HL-60 (cell line): ENCODE measurements around the gene GPC4.

Experiments used
- POLR2AphosphoS5 ChIP-seq: IDR thresholded peaks from 2 replicates; pipeline ENCODE4 v1.6.1; 2012; ENCODE audit warnings: low read depth
- SPI1 ChIP-seq: IDR thresholded peaks from 2 replicates; pipeline ENCODE4 v1.6.1; 2012; ENCODE audit warnings: low read depth, mild to moderate bottlenecking, borderline replicate concordance
- TF ChIP-seq, protein P1 (sequence below): IDR thresholded peaks from one replicate; pipeline ENCODE4 v1.5.1; 2011; ENCODE audit warnings: low read length, control low read depth, inconsistent platforms; ENCODE audit not compliant: insufficient read depth
- TF ChIP-seq, protein P2 (sequence below): IDR thresholded peaks from 2 replicates; pipeline ENCODE4 v1.6.1; 2012; ENCODE audit warnings: low read depth; ENCODE audit not compliant: insufficient replicate concordance

DNA sequence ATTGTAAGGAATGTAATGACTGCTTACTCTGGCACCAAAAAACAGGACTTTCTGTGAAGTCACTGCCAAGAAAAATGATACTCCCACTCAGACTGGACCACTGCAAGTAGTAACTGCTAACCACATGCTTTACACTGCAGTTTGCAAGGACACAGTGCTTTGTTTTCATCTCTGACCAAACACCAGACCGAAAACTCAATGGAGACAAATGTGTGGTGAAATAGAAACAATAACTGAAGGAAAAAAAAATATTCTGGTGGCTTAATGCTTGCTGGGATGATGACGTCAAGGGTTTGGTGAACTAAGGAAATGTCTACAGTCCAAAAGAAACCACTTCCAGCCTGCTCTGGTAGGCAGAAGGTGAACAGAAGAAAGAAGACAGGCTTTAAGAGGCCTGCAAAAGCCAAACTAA lies 13.2 kb downstream of the GPC4 start:
- TF ChIP-seq, protein P1, sequence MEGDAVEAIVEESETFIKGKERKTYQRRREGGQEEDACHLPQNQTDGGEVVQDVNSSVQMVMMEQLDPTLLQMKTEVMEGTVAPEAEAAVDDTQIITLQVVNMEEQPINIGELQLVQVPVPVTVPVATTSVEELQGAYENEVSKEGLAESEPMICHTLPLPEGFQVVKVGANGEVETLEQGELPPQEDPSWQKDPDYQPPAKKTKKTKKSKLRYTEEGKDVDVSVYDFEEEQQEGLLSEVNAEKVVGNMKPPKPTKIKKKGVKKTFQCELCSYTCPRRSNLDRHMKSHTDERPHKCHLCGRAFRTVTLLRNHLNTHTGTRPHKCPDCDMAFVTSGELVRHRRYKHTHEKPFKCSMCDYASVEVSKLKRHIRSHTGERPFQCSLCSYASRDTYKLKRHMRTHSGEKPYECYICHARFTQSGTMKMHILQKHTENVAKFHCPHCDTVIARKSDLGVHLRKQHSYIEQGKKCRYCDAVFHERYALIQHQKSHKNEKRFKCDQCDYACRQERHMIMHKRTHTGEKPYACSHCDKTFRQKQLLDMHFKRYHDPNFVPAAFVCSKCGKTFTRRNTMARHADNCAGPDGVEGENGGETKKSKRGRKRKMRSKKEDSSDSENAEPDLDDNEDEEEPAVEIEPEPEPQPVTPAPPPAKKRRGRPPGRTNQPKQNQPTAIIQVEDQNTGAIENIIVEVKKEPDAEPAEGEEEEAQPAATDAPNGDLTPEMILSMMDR, result no peak
- TF ChIP-seq POLR2AphosphoS5, result no peak
- TF ChIP-seq, protein P2, sequence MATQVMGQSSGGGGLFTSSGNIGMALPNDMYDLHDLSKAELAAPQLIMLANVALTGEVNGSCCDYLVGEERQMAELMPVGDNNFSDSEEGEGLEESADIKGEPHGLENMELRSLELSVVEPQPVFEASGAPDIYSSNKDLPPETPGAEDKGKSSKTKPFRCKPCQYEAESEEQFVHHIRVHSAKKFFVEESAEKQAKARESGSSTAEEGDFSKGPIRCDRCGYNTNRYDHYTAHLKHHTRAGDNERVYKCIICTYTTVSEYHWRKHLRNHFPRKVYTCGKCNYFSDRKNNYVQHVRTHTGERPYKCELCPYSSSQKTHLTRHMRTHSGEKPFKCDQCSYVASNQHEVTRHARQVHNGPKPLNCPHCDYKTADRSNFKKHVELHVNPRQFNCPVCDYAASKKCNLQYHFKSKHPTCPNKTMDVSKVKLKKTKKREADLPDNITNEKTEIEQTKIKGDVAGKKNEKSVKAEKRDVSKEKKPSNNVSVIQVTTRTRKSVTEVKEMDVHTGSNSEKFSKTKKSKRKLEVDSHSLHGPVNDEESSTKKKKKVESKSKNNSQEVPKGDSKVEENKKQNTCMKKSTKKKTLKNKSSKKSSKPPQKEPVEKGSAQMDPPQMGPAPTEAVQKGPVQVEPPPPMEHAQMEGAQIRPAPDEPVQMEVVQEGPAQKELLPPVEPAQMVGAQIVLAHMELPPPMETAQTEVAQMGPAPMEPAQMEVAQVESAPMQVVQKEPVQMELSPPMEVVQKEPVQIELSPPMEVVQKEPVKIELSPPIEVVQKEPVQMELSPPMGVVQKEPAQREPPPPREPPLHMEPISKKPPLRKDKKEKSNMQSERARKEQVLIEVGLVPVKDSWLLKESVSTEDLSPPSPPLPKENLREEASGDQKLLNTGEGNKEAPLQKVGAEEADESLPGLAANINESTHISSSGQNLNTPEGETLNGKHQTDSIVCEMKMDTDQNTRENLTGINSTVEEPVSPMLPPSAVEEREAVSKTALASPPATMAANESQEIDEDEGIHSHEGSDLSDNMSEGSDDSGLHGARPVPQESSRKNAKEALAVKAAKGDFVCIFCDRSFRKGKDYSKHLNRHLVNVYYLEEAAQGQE, result no peak
- no peak for TF ChIP-seq SPI1
